Middle frontal gyrus (tissue), 1 donor: ENCODE results near the gene GALNT17.

ENCODE experiments used
- DNase-seq: peaks from one replicate; pipeline ENCODE4 v3.0.0-alpha.2; 2015; ENCODE audit warnings: low spot score; ENCODE audit errors: extremely low spot score

GALNT17 gene

GRCh38 chr7:71281261-71281660 is 149.3 kb downstream of the GALNT17 start:
- no peak for DNase-seq

- no peak for DNase-seq
These were observed 151.9 kb downstream of the GALNT17 start for GRCh38 chr7:71283802-71284201.

- no peak for DNase-seq
These were observed 153.7 kb downstream of the GALNT17 start for GRCh38 chr7:71285571-71286145.

- no peak for DNase-seq
These were observed 154.4 kb downstream of the GALNT17 start for GRCh38 chr7:71286336-71286735.

- DNase-seq, result no peak
These were observed 155.0 kb downstream of the GALNT17 start for GRCh38 chr7:71286924-71287323.

- no peak for DNase-seq
These were observed 158.5 kb downstream of the GALNT17 start for GRCh38 chr7:71290452-71290851.

GRCh38 chr7:71298378-71298777 is 166.4 kb downstream of the GALNT17 start:
- DNase-seq, result no peak

- no peak for DNase-seq
These were observed 168.1 kb downstream of the GALNT17 start for GRCh38 chr7:71300086-71300485.

- DNase-seq, result no peak
These were observed 168.7 kb downstream of the GALNT17 start for GRCh38 chr7:71300603-71301002.

GRCh38 chr7:71301167-71301566 is 169.2 kb downstream of the GALNT17 start:
- DNase-seq, result no peak

- no peak for DNase-seq
These were observed 171.6 kb downstream of the GALNT17 start for GRCh38 chr7:71303566-71303965.

GRCh38 chr7:71308096-71308495 is 176.2 kb downstream of the GALNT17 start:
- DNase-seq, result peak; percentile 69

GRCh38 chr7:71311576-71311975 is 179.6 kb downstream of the GALNT17 start:
- DNase-seq, result peak; percentile 63

- DNase-seq, result no peak
These were observed 181.0 kb downstream of the GALNT17 start for GRCh38 chr7:71312755-71313490.

GRCh38 chr7:71313553-71313952 is 181.6 kb downstream of the GALNT17 start:
- DNase-seq, result no peak

GRCh38 chr7:71320916-71321315 is 189.0 kb downstream of the GALNT17 start:
- DNase-seq, result no peak

- DNase-seq, result no peak
These were observed 190.3 kb downstream of the GALNT17 start for GRCh38 chr7:71322201-71322600.

GRCh38 chr7:71323726-71324125 is 191.8 kb downstream of the GALNT17 start:
- DNase-seq, result no peak

GRCh38 chr7:71325151-71325550 is 193.2 kb downstream of the GALNT17 start:
- DNase-seq, result no peak

- no peak for DNase-seq
These were observed 194.7 kb downstream of the GALNT17 start for GRCh38 chr7:71326595-71326994.

GRCh38 chr7:71327946-71328345 is 196.0 kb downstream of the GALNT17 start:
- DNase-seq, result no peak

- DNase-seq, result no peak
These were observed 197.2 kb downstream of the GALNT17 start for GRCh38 chr7:71329030-71329660.

GRCh38 chr7:71332207-71332606 is 200.3 kb downstream of the GALNT17 start:
- DNase-seq, result no peak
